HepG2 (cell line): Measurements from ENCODE around the gene ING2. TPM values are rescaled to one million over a fixed set of nuclear protein-coding genes. Genes with fewer than 3 reads are reported as not detected.

Source experiments
- ERF ChIP-seq: IDR thresholded peaks from 2 replicates; pipeline ENCODE4 v1.6.1; 2018; ENCODE audit warnings: missing biosample characterization, missing genetic modification reagents
- HES4 ChIP-seq: sonication (generic); formaldehyde crosslinking; IDR thresholded peaks from 2 replicates; pipeline ENCODE4 v1.9.0; 2021; ENCODE audit warnings: mild to moderate bottlenecking, missing genetic modification reagents, borderline replicate concordance
- KLF6 ChIP-seq: IDR thresholded peaks from 2 replicates; pipeline ENCODE4 v1.8.0; 2016; ENCODE audit warnings: missing biosample characterization, missing genetic modification reagents
- MAFK ChIP-seq, 2 experiments: IDR thresholded peaks in 1 of 2; conservative IDR thresholded peaks in 1 of 2; 2 replicates each; pipeline ENCODE4 v1.6.1; 2011; ENCODE audit warnings: improper control_type of control experiment in 2 of 2, low read length in 2 of 2
- MAZ ChIP-seq, 2 experiments: sonication (generic) in 1 of 2; formaldehyde crosslinking in 1 of 2; IDR thresholded peaks; 2 replicates each; pipeline versions ENCODE4 v1.5.0 to v1.6.1; 2012 to 2020; ENCODE audit warnings: low read depth in 2 of 2, mild to moderate bottlenecking in 2 of 2, borderline replicate concordance in 1 of 2, improper control_type of control experiment in 1 of 2, low read length in 1 of 2, missing genetic modification reagents in 1 of 2, moderate library complexity in 1 of 2
- NFATC3 ChIP-seq: sonication (generic); formaldehyde crosslinking; IDR thresholded peaks from 2 replicates; pipeline ENCODE4 v1.5.1; 2020; ENCODE audit warnings: mild to moderate bottlenecking, missing genetic modification reagents
- REL ChIP-seq: sonication (generic); formaldehyde crosslinking; conservative IDR thresholded peaks from 2 replicates; pipeline ENCODE4 v1.8.0; 2022; ENCODE audit warnings: mild to moderate bottlenecking, missing genetic modification reagents, moderate library complexity
- TAF1 ChIP-seq: sonication (generic); formaldehyde crosslinking; IDR thresholded peaks from 2 replicates; pipeline ENCODE4 v1.4.0; 2020; ENCODE audit warnings: missing genetic modification reagents
- TBX2 ChIP-seq: sonication (generic); formaldehyde crosslinking; IDR thresholded peaks from 2 replicates; pipeline ENCODE4 v1.5.0; 2020; ENCODE audit warnings: missing genetic modification reagents, mild to moderate bottlenecking, borderline replicate concordance
- ZBTB42 ChIP-seq: sonication (generic); formaldehyde crosslinking; IDR thresholded peaks from 2 replicates; pipeline ENCODE4 v1.5.0; 2020; ENCODE audit warnings: mild to moderate bottlenecking, missing genetic modification reagents
- ZNF670 ChIP-seq: sonication (generic); formaldehyde crosslinking; IDR thresholded peaks from 2 replicates; pipeline ENCODE4 v1.8.0; 2022; ENCODE audit warnings: mild to moderate bottlenecking, missing genetic modification reagents, borderline replicate concordance
- ZSCAN21 ChIP-seq: sonication (generic); formaldehyde crosslinking; IDR thresholded peaks from 2 replicates; pipeline ENCODE4 v1.8.0; 2022; ENCODE audit warnings: mild to moderate bottlenecking, missing genetic modification reagents, moderate library complexity, borderline replicate concordance
- polyA plus RNA-seq, 8 experiments: library from polyadenylated mRNA; depleted of rRNA in 3 of 8; stranded (reverse) in 7 of 8; unstranded in 1 of 8; fragments of >200 nt; fragmentation: Illumina TruSeq in 4 of 8; extraction: Trizol in 4 of 8; gene quantifications; 2 replicates each; pipeline versions ENCODE4 v1.2.1 to v1.2.3, GENCODE V29; 2011 to 2016; ENCODE audit warnings: low read depth in 4 of 8, missing spikeins in 1 of 8, mixed read lengths in 1 of 8; ENCODE audit not compliant: insufficient read depth in 1 of 8
- total RNA-seq, 5 experiments: library from RNA; depleted of rRNA; stranded (reverse); fragments of >200 nt; fragmentation: Illumina TruSeq; extraction: Trizol; gene quantifications; 2 replicates each; pipeline ENCODE4 v1.2.3, GENCODE V29; 2016; ENCODE audit warnings: low read depth in 1 of 5
- TF ChIP-seq, protein P1 (sequence below): sonication (generic); formaldehyde crosslinking; IDR thresholded peaks from 2 replicates; pipeline ENCODE4 v1.5.0; 2020; ENCODE audit warnings: mild to moderate bottlenecking, low read depth, missing genetic modification reagents, borderline replicate concordance
- TF ChIP-seq, protein P2 (sequence below): sonication (generic); formaldehyde crosslinking; IDR thresholded peaks from 2 replicates; pipeline ENCODE4 v1.5.1; 2020; ENCODE audit warnings: missing genetic modification reagents, mild to moderate bottlenecking, borderline replicate concordance
- TF ChIP-seq, protein P3 (sequence below): sonication (generic); formaldehyde crosslinking; IDR thresholded peaks from 2 replicates; pipeline ENCODE4 v1.8.1; 2023; ENCODE audit warnings: mild to moderate bottlenecking, inconsistent platforms, moderate library complexity, missing genetic modification reagents, borderline replicate concordance
- TF ChIP-seq, protein P4 (sequence below): sonication (generic); formaldehyde crosslinking; IDR thresholded peaks from 2 replicates; pipeline ENCODE4 v1.4.0; 2020; ENCODE audit warnings: missing genetic modification reagents
- TF ChIP-seq, protein P5 (sequence below): sonication (generic); formaldehyde crosslinking; IDR thresholded peaks from 2 replicates; pipeline ENCODE4 v1.4.0; 2020; ENCODE audit warnings: mild to moderate bottlenecking, missing genetic modification reagents, borderline replicate concordance

ING2 gene
- total and polyA plus RNA-seq, 2 of the 13 experiments (the other 11 are each of a cell fraction or from before 2014, with no cell fraction given): 6.6 to 12.4 TPM

DNA sequence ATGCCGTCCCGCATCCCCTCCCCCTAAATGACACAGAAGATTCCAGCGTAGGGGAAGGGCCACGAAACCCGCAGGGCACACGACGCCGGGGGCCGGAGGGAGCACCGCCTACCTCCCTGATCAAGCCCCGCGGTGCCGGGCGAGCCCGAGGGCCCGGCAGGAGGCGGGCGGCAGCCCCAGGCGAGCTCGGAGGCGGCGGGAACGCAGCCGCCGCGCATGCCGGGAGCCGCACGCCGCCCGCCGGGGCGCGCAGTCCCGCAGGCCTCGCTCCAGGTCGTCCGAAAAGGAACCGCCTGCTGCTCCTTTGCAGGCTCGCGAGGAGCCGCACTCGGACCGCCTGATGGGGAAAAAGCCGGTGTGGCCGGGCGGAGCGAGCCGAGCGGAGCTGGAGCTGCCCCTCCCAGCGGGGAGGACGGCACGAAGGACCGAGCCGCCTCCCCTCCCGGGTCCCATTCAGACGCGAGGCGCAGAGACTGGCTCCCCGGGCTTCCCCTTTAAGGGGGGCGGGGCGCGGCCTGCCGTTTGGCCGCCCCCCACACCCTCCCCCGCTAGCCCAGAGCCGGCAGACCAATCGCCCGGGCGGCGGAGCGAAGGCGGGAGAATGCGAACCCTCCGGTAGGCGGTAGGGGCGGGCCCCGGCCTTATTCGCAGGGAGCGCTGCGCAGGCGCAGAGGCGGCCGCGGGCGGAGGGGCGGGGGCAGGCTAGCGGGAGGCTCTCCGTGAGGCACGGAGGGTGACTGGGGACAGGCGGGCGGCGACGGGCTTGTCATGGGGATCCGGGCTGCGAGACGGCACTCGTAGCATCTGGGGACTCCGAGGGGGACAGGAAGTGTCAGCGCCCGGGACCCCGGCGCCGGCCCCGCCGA lies 561 bp upstream of the ING2 start (continued):
- TF ChIP-seq MAZ (IDR thresholded peaks at IDR 0.05; ENCODE audit: borderline replicate concordance, low read depth, low read length): peak; percentile 70; the same call in 1 of the 2 replicates
- TF ChIP-seq MAZ (CRISPR knock-in tag; IDR thresholded peaks at IDR 0.05; ENCODE audit: low read depth): peak; percentile 91
- TF ChIP-seq, protein P1, sequence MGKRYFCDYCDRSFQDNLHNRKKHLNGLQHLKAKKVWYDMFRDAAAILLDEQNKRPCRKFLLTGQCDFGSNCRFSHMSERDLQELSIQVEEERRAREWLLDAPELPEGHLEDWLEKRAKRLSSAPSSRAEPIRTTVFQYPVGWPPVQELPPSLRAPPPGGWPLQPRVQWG (CRISPR knock-in tag): no peak
- TF ChIP-seq HES4 (CRISPR knock-in tag): peak; percentile 92
- no peak for TF ChIP-seq MAFK (conservative IDR thresholded peaks at IDR 0.05 in 1 of 2, IDR thresholded peaks at IDR 0.05 in 1 of 2; ENCODE audit: low read length in 2 of 2)
- TF ChIP-seq ZBTB42 (CRISPR knock-in tag): peak; percentile 71; the same call in 1 of the 2 replicates
- TF ChIP-seq ZSCAN21: peak; percentile 70
- 0 out of 2 replicates have a peak, but pooled peaks have one; percentile 24 for TF ChIP-seq KLF6
- TF ChIP-seq, protein P2, sequence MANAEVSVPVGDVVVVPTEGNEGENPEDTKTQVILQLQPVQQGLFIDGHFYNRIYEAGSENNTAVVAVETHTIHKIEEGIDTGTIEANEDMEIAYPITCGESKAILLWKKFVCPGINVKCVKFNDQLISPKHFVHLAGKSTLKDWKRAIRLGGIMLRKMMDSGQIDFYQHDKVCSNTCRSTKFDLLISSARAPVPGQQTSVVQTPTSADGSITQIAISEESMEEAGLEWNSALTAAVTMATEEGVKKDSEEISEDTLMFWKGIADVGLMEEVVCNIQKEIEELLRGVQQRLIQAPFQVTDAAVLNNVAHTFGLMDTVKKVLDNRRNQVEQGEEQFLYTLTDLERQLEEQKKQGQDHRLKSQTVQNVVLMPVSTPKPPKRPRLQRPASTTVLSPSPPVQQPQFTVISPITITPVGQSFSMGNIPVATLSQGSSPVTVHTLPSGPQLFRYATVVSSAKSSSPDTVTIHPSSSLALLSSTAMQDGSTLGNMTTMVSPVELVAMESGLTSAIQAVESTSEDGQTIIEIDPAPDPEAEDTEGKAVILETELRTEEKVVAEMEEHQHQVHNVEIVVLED (CRISPR knock-in tag): peak; percentile 72; the same call in 1 of the 2 replicates
- 0 out of 2 replicates have a peak, but pooled peaks have one; percentile 60 for TF ChIP-seq NFATC3
- TF ChIP-seq REL: peak; percentile 88; the same call in 1 of the 2 replicates
- TF ChIP-seq TBX2 (CRISPR knock-in tag): peak; percentile 71
- peak; percentile 54; the same call in 1 of the 2 replicates for TF ChIP-seq ERF (CRISPR knock-in tag)
- TF ChIP-seq, protein P3, sequence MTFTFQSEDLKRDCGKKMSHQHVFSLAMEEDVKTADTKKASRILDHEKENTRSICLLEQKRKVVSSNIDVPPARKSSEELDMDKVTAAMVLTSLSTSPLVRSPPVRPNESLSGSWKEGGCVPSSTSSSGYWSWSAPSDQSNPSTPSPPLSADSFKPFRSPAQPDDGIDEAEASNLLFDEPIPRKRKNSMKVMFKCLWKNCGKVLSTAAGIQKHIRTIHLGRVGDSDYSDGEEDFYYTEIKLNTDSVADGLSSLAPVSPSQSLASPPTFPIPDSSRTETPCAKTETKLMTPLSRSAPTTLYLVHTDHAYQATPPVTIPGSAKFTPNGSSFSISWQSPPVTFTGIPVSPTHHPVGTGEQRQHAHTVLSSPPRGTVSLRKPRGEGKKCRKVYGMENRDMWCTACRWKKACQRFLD (CRISPR knock-in tag): no peak
- TF ChIP-seq, protein P4, sequence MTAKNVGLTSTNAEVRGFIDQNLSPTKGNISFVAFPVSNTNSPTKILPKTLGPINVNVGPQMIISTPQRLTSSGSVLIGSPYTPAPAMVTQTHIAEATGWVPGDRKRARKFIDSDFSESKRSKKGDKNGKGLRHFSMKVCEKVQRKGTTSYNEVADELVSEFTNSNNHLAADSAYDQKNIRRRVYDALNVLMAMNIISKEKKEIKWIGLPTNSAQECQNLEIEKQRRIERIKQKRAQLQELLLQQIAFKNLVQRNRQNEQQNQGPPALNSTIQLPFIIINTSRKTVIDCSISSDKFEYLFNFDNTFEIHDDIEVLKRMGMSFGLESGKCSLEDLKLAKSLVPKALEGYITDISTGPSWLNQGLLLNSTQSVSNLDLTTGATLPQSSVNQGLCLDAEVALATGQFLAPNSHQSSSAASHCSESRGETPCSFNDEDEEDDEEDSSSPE: peak; percentile 98
- TF ChIP-seq, protein P5, sequence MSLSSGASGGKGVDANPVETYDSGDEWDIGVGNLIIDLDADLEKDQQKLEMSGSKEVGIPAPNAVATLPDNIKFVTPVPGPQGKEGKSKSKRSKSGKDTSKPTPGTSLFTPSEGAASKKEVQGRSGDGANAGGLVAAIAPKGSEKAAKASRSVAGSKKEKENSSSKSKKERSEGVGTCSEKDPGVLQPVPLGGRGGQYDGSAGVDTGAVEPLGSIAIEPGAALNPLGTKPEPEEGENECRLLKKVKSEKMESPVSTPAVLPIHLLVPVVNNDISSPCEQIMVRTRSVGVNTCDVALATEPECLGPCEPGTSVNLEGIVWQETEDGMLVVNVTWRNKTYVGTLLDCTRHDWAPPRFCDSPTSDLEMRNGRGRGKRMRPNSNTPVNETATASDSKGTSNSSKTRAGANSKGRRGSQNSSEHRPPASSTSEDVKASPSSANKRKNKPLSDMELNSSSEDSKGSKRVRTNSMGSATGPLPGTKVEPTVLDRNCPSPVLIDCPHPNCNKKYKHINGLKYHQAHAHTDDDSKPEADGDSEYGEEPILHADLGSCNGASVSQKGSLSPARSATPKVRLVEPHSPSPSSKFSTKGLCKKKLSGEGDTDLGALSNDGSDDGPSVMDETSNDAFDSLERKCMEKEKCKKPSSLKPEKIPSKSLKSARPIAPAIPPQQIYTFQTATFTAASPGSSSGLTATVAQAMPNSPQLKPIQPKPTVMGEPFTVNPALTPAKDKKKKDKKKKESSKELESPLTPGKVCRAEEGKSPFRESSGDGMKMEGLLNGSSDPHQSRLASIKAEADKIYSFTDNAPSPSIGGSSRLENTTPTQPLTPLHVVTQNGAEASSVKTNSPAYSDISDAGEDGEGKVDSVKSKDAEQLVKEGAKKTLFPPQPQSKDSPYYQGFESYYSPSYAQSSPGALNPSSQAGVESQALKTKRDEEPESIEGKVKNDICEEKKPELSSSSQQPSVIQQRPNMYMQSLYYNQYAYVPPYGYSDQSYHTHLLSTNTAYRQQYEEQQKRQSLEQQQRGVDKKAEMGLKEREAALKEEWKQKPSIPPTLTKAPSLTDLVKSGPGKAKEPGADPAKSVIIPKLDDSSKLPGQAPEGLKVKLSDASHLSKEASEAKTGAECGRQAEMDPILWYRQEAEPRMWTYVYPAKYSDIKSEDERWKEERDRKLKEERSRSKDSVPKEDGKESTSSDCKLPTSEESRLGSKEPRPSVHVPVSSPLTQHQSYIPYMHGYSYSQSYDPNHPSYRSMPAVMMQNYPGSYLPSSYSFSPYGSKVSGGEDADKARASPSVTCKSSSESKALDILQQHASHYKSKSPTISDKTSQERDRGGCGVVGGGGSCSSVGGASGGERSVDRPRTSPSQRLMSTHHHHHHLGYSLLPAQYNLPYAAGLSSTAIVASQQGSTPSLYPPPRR (CRISPR knock-in tag): 0 out of 2 replicates have a peak, but pooled peaks have one; percentile 17
- peak; percentile 66 for TF ChIP-seq TAF1
- TF ChIP-seq ZNF670 (CRISPR knock-in tag): peak; percentile 33; the same call in 1 of the 2 replicates
